SU-DHL-6 (cell line): ENCODE measurements around the gene NFKBIE.

ENCODE experiments used
- CTCF ChIP-seq: fragments of 200-600 bp; sonication (generic); IDR thresholded peaks from one replicate; pipeline ENCODE4 v1.5.1; 2017; ENCODE audit warnings: antibody characterized with exemption, mild to moderate bottlenecking, low read length, moderate library complexity; ENCODE audit not compliant: insufficient read depth, poor library complexity, severe bottlenecking
- EZH2phosphoT487 ChIP-seq: fragments of 200-600 bp; sonication (generic), shearing (Covaris generic); conservative IDR thresholded peaks from 2 replicates; pipeline ENCODE4 v1.6.1; 2018; ENCODE audit warnings: mild to moderate bottlenecking, antibody characterized with exemption, low read length, moderate library complexity, mixed read lengths

DNA sequence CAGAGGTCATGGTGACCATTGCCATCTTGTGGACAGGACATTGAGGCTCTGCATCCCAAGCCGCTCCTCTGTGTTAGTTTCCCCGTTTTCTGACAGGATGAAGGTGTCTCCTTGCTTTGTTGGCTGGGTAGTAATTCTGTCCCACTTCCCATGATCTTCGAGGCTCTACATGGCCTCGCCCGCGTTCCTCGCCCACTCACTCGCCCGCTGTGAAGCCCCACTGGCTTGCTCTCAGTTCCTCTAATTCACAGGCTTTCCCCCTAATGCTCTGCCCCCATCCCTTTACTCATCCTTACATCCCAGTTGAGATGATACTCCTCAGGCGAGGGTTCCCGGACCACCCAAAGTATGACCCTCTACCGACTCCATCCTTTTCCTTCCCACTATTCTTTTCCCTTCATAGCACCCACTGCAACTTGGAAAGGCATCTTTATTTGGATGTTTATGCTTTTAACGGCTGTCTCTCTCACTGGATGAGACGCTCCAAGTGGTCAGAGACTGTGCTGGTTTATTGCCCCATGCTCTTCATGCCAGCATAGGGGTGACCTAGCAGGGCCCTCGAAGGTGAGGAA lies 7.5 kb downstream of the NFKBIE start:
- TF ChIP-seq CTCF (no peak), EZH2phosphoT487 (no peak)
